CD4-positive, alpha-beta T cell treated with Interleukin-17A for 1 hour (primary cell): ENCODE measurements around the gene DYRK1A.
"Not testable (repeated sequence)": the region's sequence is repeated elsewhere in the genome, so short reads cannot be mapped to it uniquely, and the experiment has no call there.

Experiments used
- DNase-seq: peaks from one replicate; pipeline ENCODE4 v3.0.0-alpha.2; 2020

DYRK1A gene

GRCh38 chr21:37366482-37367316 is at the start of gene DYRK1A:
Gene DYRK1A (plus strand): TSS chr21:37366773. CDS start chr21:37420375, 53,602 bp downstream.
- DNase-seq, result peak; percentile 99

GRCh38 chr21:37319551-37319950 is 47.0 kb upstream of the DYRK1A start:
- no peak for DNase-seq

- DNase-seq, result no peak
Measured at GRCh38 chr21:37322084-37322483, 44.5 kb upstream of the DYRK1A start.

- no peak for DNase-seq
Measured at GRCh38 chr21:37324558-37324957, 42.0 kb upstream of the DYRK1A start.

- DNase-seq, result not testable (repeated sequence)
Measured at GRCh38 chr21:37328147-37328546, 38.4 kb upstream of the DYRK1A start.

- no peak for DNase-seq
Measured at GRCh38 chr21:37331411-37331810, 35.2 kb upstream of the DYRK1A start.

- no peak for DNase-seq
Measured at GRCh38 chr21:37335053-37335452, 31.5 kb upstream of the DYRK1A start.

- DNase-seq, result no peak
Measured at GRCh38 chr21:37337179-37337578, 29.4 kb upstream of the DYRK1A start.

- no peak for DNase-seq
Measured at GRCh38 chr21:37337831-37338230, 28.7 kb upstream of the DYRK1A start.

- no peak for DNase-seq
Measured at GRCh38 chr21:37338671-37339551, 27.7 kb upstream of the DYRK1A start.

GRCh38 chr21:37339552-37339939 is 27.0 kb upstream of the DYRK1A start:
- no peak for DNase-seq

GRCh38 chr21:37341254-37341960 is 25.2 kb upstream of the DYRK1A start:
- DNase-seq, result no peak

- no peak for DNase-seq
Measured at GRCh38 chr21:37342046-37342632, 24.4 kb upstream of the DYRK1A start.

GRCh38 chr21:37346841-37347430 is 19.6 kb upstream of the DYRK1A start:
- DNase-seq, result no peak

- DNase-seq, result no peak
Measured at GRCh38 chr21:37348664-37349063, 17.9 kb upstream of the DYRK1A start.

- no peak for DNase-seq
Measured at GRCh38 chr21:37350472-37350871, 16.1 kb upstream of the DYRK1A start.

- DNase-seq, result no peak
Measured at GRCh38 chr21:37356706-37357105, 9.9 kb upstream of the DYRK1A start.

GRCh38 chr21:37357691-37358090 is 8.9 kb upstream of the DYRK1A start:
- DNase-seq, result no peak

- no peak for DNase-seq
Measured at GRCh38 chr21:37358397-37358796, 8.2 kb upstream of the DYRK1A start.

- DNase-seq, result no peak
Measured at GRCh38 chr21:37363936-37364335, 2.6 kb upstream of the DYRK1A start.

GRCh38 chr21:37364722-37365121 is 1.9 kb upstream of the DYRK1A start:
- no peak for DNase-seq
